ENCODE measurements around the gene DYNLL1.
"Not testable (repeated sequence)": the region's sequence is repeated elsewhere in the genome, so short reads cannot be mapped to it uniquely, and the experiment has no call there.

DYNLL1 gene

GRCh38 chr12:120475643-120476042 is 20.3 kb upstream of the DYNLL1 start:
- Histone ChIP-seq H3K9ac (ENCODE audit: low read length) (no peak overlapping the region), H3K4me1 (ENCODE audit: control insufficient read depth, insufficient read depth, low read length) (no peaks in the 10 kb centered on the region), H3K4me3 (ENCODE audit: low read depth, low read length) (no peak overlapping the region), H3K36me3 (ENCODE audit: control insufficient read depth, insufficient read depth, low read length) (no peaks in the 10 kb centered on the region), H3K27ac (ENCODE audit: low read depth, low read length) (no peak overlapping the region), H3K27me3 (ENCODE audit: control insufficient read depth, insufficient read depth, low read length) (no peaks in the 10 kb centered on the region), H3K9me3 (ENCODE audit: control insufficient read depth, insufficient read depth, low read depth, low read length) (no peaks in the 10 kb centered on the region)

- Histone ChIP-seq H3K4me3 (ENCODE audit: low read depth, low read length) (no peak overlapping the region), H3K27ac (ENCODE audit: low read depth, low read length) (no peak overlapping the region), H3K9me3 (ENCODE audit: control insufficient read depth, insufficient read depth, low read depth, low read length) (no peaks in the 10 kb centered on the region), H3K27me3 (ENCODE audit: control insufficient read depth, insufficient read depth, low read length) (no peaks in the 10 kb centered on the region), H3K9ac (ENCODE audit: low read length) (no peak overlapping the region), H3K36me3 (ENCODE audit: control insufficient read depth, insufficient read depth, low read length) (no peaks in the 10 kb centered on the region), H3K4me1 (ENCODE audit: control insufficient read depth, insufficient read depth, low read length) (no peaks in the 10 kb centered on the region)
Measured at GRCh38 chr12:120479458-120479857, 16.5 kb upstream of the DYNLL1 start.

GRCh38 chr12:120480211-120480610 is 15.7 kb upstream of the DYNLL1 start:
- no peaks in the 10 kb centered on the region for H3K4me1 ChIP-seq (ENCODE audit: control insufficient read depth, insufficient read depth, low read length)
- H3K9ac ChIP-seq (ENCODE audit: low read length) = no peak overlapping the region
- H3K36me3 ChIP-seq (ENCODE audit: control insufficient read depth, insufficient read depth, low read length) = no peaks in the 10 kb centered on the region
- no peaks in the 10 kb centered on the region for H3K27me3 ChIP-seq (ENCODE audit: control insufficient read depth, insufficient read depth, low read length)
- H3K9me3 ChIP-seq (ENCODE audit: control insufficient read depth, insufficient read depth, low read depth, low read length) = no peaks in the 10 kb centered on the region
- no peak overlapping the region for H3K4me3 ChIP-seq (ENCODE audit: low read depth, low read length)
- H3K27ac ChIP-seq (ENCODE audit: low read depth, low read length) = no peak overlapping the region

GRCh38 chr12:120481022-120481767 is 14.7 kb upstream of the DYNLL1 start:
- Histone ChIP-seq H3K36me3 (ENCODE audit: control insufficient read depth, insufficient read depth, low read length) (no peaks in the 10 kb centered on the region), H3K9ac (ENCODE audit: low read length) (no peak overlapping the region), H3K27me3 (ENCODE audit: control insufficient read depth, insufficient read depth, low read length) (no peaks in the 10 kb centered on the region), H3K4me3 (ENCODE audit: low read depth, low read length) (no peak overlapping the region), H3K27ac (ENCODE audit: low read depth, low read length) (no peak overlapping the region), H3K9me3 (ENCODE audit: control insufficient read depth, insufficient read depth, low read depth, low read length) (no peaks in the 10 kb centered on the region), H3K4me1 (ENCODE audit: control insufficient read depth, insufficient read depth, low read length) (no peaks in the 10 kb centered on the region)

- Histone ChIP-seq H3K27ac (ENCODE audit: low read depth, low read length) (no peak overlapping the region), H3K27me3 (ENCODE audit: control insufficient read depth, insufficient read depth, low read length) (no peaks in the 10 kb centered on the region), H3K4me3 (ENCODE audit: low read depth, low read length) (no peak overlapping the region), H3K9ac (ENCODE audit: low read length) (no peak overlapping the region), H3K36me3 (ENCODE audit: control insufficient read depth, insufficient read depth, low read length) (no peaks in the 10 kb centered on the region), H3K9me3 (ENCODE audit: control insufficient read depth, insufficient read depth, low read depth, low read length) (peaks cover 2% of the 10 kb centered on the region; the same call in 1 of the 2 replicates), H3K4me1 (ENCODE audit: control insufficient read depth, insufficient read depth, low read length) (no peaks in the 10 kb centered on the region)
Measured at GRCh38 chr12:120483621-120484020, 12.3 kb upstream of the DYNLL1 start.

- Histone ChIP-seq H3K27me3 (ENCODE audit: control insufficient read depth, insufficient read depth, low read length) (no peaks in the 10 kb centered on the region), H3K4me1 (ENCODE audit: control insufficient read depth, insufficient read depth, low read length) (no peaks in the 10 kb centered on the region; the same call in 1 of the 2 replicates), H3K9ac (ENCODE audit: low read length) (no peak overlapping the region), H3K27ac (ENCODE audit: low read depth, low read length) (no peak overlapping the region), H3K4me3 (ENCODE audit: low read depth, low read length) (no peak overlapping the region), H3K36me3 (ENCODE audit: control insufficient read depth, insufficient read depth, low read length) (peaks cover 6% of the 10 kb centered on the region), H3K9me3 (ENCODE audit: control insufficient read depth, insufficient read depth, low read depth, low read length) (peaks cover 2% of the 10 kb centered on the region; the same call in 1 of the 2 replicates)
Measured at GRCh38 chr12:120485961-120486881, 9.7 kb upstream of the DYNLL1 start.

- not testable (repeated sequence) for H3K27me3 ChIP-seq (ENCODE audit: control insufficient read depth, insufficient read depth, low read length); H3K9ac ChIP-seq (ENCODE audit: low read length); H3K27ac ChIP-seq (ENCODE audit: low read depth, low read length); H3K9me3 ChIP-seq (ENCODE audit: control insufficient read depth, insufficient read depth, low read depth, low read length); H3K4me3 ChIP-seq (ENCODE audit: low read depth, low read length); H3K4me1 ChIP-seq (ENCODE audit: control insufficient read depth, insufficient read depth, low read length)
- peaks cover 12% of the 10 kb centered on the region for H3K36me3 ChIP-seq (ENCODE audit: control insufficient read depth, insufficient read depth, low read length)
Measured at GRCh38 chr12:120487552-120487951, 8.4 kb upstream of the DYNLL1 start.

GRCh38 chr12:120488057-120488640 is 7.8 kb upstream of the DYNLL1 start:
- Histone ChIP-seq H3K9ac (ENCODE audit: low read length) (no peak overlapping the region), H3K27me3 (ENCODE audit: control insufficient read depth, insufficient read depth, low read length) (no peaks in the 10 kb centered on the region), H3K9me3 (ENCODE audit: control insufficient read depth, insufficient read depth, low read depth, low read length) (peaks cover 2% of the 10 kb centered on the region; the same call in 1 of the 2 replicates), H3K27ac (ENCODE audit: low read depth, low read length) (no peak overlapping the region), H3K4me3 (ENCODE audit: low read depth, low read length) (no peak overlapping the region), H3K36me3 (ENCODE audit: control insufficient read depth, insufficient read depth, low read length) (peaks cover 12% of the 10 kb centered on the region), H3K4me1 (ENCODE audit: control insufficient read depth, insufficient read depth, low read length) (no peaks in the 10 kb centered on the region; the same call in 1 of the 2 replicates)

GRCh38 chr12:120489018-120489417 is 6.9 kb upstream of the DYNLL1 start:
- Histone ChIP-seq H3K36me3 (ENCODE audit: control insufficient read depth, insufficient read depth, low read length) (peaks cover 12% of the 10 kb centered on the region), H3K9ac (ENCODE audit: low read length) (no peak overlapping the region), H3K9me3 (ENCODE audit: control insufficient read depth, insufficient read depth, low read depth, low read length) (peaks cover 2% of the 10 kb centered on the region; the same call in 1 of the 2 replicates), H3K4me3 (ENCODE audit: low read depth, low read length) (no peak overlapping the region), H3K27me3 (ENCODE audit: control insufficient read depth, insufficient read depth, low read length) (no peaks in the 10 kb centered on the region), H3K27ac (ENCODE audit: low read depth, low read length) (no peak overlapping the region), H3K4me1 (ENCODE audit: control insufficient read depth, insufficient read depth, low read length) (no peaks in the 10 kb centered on the region; the same call in 1 of the 2 replicates)

GRCh38 chr12:120490325-120490724 is 5.6 kb upstream of the DYNLL1 start:
- H3K9ac ChIP-seq (ENCODE audit: low read length) = no peak overlapping the region
- peaks cover 7% of the 10 kb centered on the region; the same call in 1 of the 2 replicates for H3K4me1 ChIP-seq (ENCODE audit: control insufficient read depth, insufficient read depth, low read length)
- H3K4me3 ChIP-seq (ENCODE audit: low read depth, low read length) = no peak overlapping the region
- peaks cover 2% of the 10 kb centered on the region; the same call in 1 of the 2 replicates for H3K9me3 ChIP-seq (ENCODE audit: control insufficient read depth, insufficient read depth, low read depth, low read length)
- H3K36me3 ChIP-seq (ENCODE audit: control insufficient read depth, insufficient read depth, low read length) = peaks cover 12% of the 10 kb centered on the region
- no peak overlapping the region for H3K27ac ChIP-seq (ENCODE audit: low read depth, low read length)
- no peaks in the 10 kb centered on the region for H3K27me3 ChIP-seq (ENCODE audit: control insufficient read depth, insufficient read depth, low read length)

All from HUES6 (cell line).